Keratinocyte (primary cell): ENCODE measurements around the gene BAIAP3.

Source experiments
- CTCF ChIP-seq, 3 experiments: IDR thresholded peaks in 1 of 3; conservative IDR thresholded peaks in 1 of 3; optimal IDR thresholded peaks in 1 of 3; 2 replicates in 2 of 3; 3 replicates in 1 of 3; pipeline versions ENCODE3 to v1.5.1; 2011; ENCODE audit warnings: low read length in 3 of 3, mild to moderate bottlenecking in 3 of 3, moderate library complexity in 2 of 3, control low read depth in 1 of 3, inconsistent platforms in 1 of 3; ENCODE audit not compliant: insufficient read depth in 2 of 3; ENCODE audit errors: extremely low read depth in 1 of 3
- EZH2 ChIP-seq: IDR thresholded peaks from one replicate; pipeline ENCODE4 v1.6.1; 2012; ENCODE audit warnings: inconsistent platforms, mild to moderate bottlenecking, low read length, moderate library complexity

- TF ChIP-seq CTCF (optimal IDR thresholded peaks at IDR 0.05 in 1 of 3, IDR thresholded peaks at IDR 0.05 in 1 of 3, conservative IDR thresholded peaks at IDR 0.05 in 1 of 3; ENCODE audit: extremely low read depth in 1 of 3, insufficient read depth in 2 of 3, low read length in 3 of 3) (no peak), EZH2 (no peak)
These were observed 3.2 kb downstream of the BAIAP3 start for GRCh38 chr16:1336619-1337018.
